Transverse colon (tissue), 4 donors: ENCODE data around the gene C1orf198. TPM values are rescaled to one million over a fixed set of nuclear protein-coding genes. Genes with fewer than 3 reads are reported as not detected.

Experiments used
- DNase-seq: peaks from one replicate; pipeline ENCODE4 v3.0.0-alpha.2; 2019
- H3K27ac ChIP-seq, 4 donors: fragments of 200-600 bp; sonication (generic); 2 replicates each; pipeline ENCODE4 v1.5.1; 2016 to 2018; ENCODE audit warnings: inconsistent platforms in 4 of 4
- H3K27me3 ChIP-seq: fragments of 200-600 bp; sonication (generic); 2 replicates; pipeline ENCODE4 v1.5.1; 2017; ENCODE audit warnings: inconsistent platforms
- H3K36me3 ChIP-seq, 4 donors: fragments of 200-600 bp; sonication (generic); 2 replicates each; pipeline ENCODE4 v1.5.1; 2017 to 2019; ENCODE audit warnings: inconsistent platforms in 4 of 4
- H3K4me1 ChIP-seq, 4 donors: fragments of 200-600 bp; sonication (generic); 2 replicates each; pipeline ENCODE4 v1.5.1; 2017 to 2020; ENCODE audit warnings: inconsistent platforms in 4 of 4
- H3K4me3 ChIP-seq, 4 donors: fragments of 200-600 bp; sonication (generic); 1 replicate in 1 of 4; 2 replicates in 3 of 4; pipeline versions ENCODE4 v1.5.1 to v1.6.1; 2017 to 2019; ENCODE audit warnings: inconsistent platforms in 4 of 4
- H3K9me3 ChIP-seq, 2 donors: fragments of 200-600 bp; sonication (generic); 2 replicates each; pipeline ENCODE4 v1.5.1; 2017 to 2019; ENCODE audit warnings: inconsistent platforms in 2 of 2
- EP300 ChIP-seq: sonication (generic); formaldehyde crosslinking; IDR thresholded peaks from one replicate; pipeline ENCODE4 v1.6.1; 2017; ENCODE audit warnings: antibody characterized with exemption, low read depth
- POLR2A ChIP-seq: fragments of 450-650 bp; IDR thresholded peaks from one replicate; pipeline ENCODE4 v1.6.1; 2016; ENCODE audit warnings: antibody characterized with exemption, mild to moderate bottlenecking, moderate library complexity
- POLR2AphosphoS5 ChIP-seq, 3 donors: sonication (generic); formaldehyde crosslinking; IDR thresholded peaks; one replicate each; pipeline ENCODE4 v1.6.1; 2016; ENCODE audit warnings: antibody characterized with exemption in 3 of 3
- WGBS, 2 donors: methylation state at CpG; one replicate each; pipeline ENCODE4 v1.1.5; 2018; ENCODE audit warnings: low coverage in 1 of 2; 5-methylcytosine and 5-hydroxymethylcytosine counted together
- in situ Hi-C, 4 donors: fragments of 200-750 bp; cut with MboI; loops; one replicate each; pipeline versions ENCODE4 v1.15.0 to v1.15.1; 2017; ENCODE audit warnings: low sequenced_read_pairs in 3 of 4, low pct_ligation_motif_present in 1 of 4, low pct_unique_long_range_greater_than_20kb in 1 of 4
- intact Hi-C: fragments of 100-400 bp; cut with DNase I; formaldehyde crosslinking; loops from one replicate; pipeline ENCODE4 v1.15.1; 2023; ENCODE audit warnings: low total_unique reads
- total RNA-seq, 4 donors: library from RNA; depleted of rRNA; stranded (reverse); fragments of >200 nt; gene quantifications; one replicate each; pipeline ENCODE4 v1.1.0, GENCODE V29; 2016
- TF ChIP-seq, protein P1 (sequence below), 5 experiments: fragments of 200-600 bp in 3 of 5; fragments of 450-650 bp in 2 of 5; sonication (generic) in 3 of 5; IDR thresholded peaks; 1 replicate in 2 of 5; 2 replicates in 3 of 5; pipeline ENCODE4 v1.5.1; 2016 to 2017; ENCODE audit warnings: antibody characterized with exemption in 5 of 5, inconsistent platforms in 3 of 5, mild to moderate bottlenecking in 2 of 5, moderate library complexity in 1 of 5

The C1orf198 gene
- total RNA-seq, 4 donors from 2014 or later, result 10.8 to 26.7 (median 18.2) TPM

DNA sequence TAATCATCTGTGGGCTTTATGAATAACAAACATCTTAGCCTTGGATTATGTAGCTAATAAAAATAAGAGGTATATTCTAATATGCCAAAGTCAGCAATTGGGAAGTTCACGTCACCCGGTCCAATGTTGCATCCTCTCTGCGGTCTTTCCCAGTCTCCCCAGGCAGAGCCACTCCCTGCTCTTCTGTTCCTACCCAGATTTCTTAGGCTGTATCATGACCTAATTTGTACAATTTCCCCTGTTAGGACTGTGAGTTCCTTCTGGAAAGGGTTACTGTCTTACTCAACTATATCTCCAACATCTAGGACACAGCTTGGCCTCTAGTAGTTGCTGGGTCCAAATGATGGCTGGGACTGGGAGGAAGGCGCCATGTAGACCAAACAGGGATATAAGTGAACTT is 29.8 kb upstream of the C1orf198 start:
- DNase-seq, result no peak
- WGBS, 2 donors, result 96 to 97% methylated on average over 3 to 4 of the region's 4 CpGs
- no peaks in the 10 kb centered on the region for H3K9me3 ChIP-seq
- no peak for TF ChIP-seq POLR2A
- no peak for TF ChIP-seq POLR2AphosphoS5 (IDR thresholded peaks at IDR 0.05)
- TF ChIP-seq, protein P1, sequence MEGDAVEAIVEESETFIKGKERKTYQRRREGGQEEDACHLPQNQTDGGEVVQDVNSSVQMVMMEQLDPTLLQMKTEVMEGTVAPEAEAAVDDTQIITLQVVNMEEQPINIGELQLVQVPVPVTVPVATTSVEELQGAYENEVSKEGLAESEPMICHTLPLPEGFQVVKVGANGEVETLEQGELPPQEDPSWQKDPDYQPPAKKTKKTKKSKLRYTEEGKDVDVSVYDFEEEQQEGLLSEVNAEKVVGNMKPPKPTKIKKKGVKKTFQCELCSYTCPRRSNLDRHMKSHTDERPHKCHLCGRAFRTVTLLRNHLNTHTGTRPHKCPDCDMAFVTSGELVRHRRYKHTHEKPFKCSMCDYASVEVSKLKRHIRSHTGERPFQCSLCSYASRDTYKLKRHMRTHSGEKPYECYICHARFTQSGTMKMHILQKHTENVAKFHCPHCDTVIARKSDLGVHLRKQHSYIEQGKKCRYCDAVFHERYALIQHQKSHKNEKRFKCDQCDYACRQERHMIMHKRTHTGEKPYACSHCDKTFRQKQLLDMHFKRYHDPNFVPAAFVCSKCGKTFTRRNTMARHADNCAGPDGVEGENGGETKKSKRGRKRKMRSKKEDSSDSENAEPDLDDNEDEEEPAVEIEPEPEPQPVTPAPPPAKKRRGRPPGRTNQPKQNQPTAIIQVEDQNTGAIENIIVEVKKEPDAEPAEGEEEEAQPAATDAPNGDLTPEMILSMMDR (IDR thresholded peaks at IDR 0.05), result no peak
- no peak for TF ChIP-seq EP300
- intact Hi-C loops, result no loop called here
- no peaks in the 10 kb centered on the region for H3K27me3 ChIP-seq
- no peaks in the 10 kb centered on the region for H3K4me1 ChIP-seq
- H3K4me3 ChIP-seq, result no peak overlapping the region
- no peak overlapping the region for H3K27ac ChIP-seq
- H3K36me3 ChIP-seq, result no peaks in the 10 kb centered on the region
- in situ Hi-C loops, result no loop called here

DNA sequence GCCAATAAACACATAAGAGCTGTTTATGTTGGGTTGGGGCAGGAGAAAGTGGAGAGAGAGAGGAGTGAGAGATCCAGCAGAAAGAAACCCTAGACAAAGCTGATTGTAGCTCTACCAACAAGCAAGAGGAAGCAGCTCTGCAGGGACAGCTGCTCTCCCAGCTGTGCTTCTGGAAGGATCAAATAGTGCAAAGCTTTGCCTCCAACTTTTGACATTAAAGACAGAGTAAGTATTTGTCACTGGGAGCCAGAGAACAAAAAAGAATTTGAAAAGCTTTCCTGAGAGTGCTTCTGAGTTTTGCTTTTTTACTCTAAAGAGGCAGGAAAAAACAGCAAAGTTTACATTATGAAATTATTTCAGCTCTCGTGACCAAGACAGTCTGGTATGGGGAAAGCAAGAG is 28.5 kb upstream of the C1orf198 start:
- Histone ChIP-seq H3K4me1 (no peaks in the 10 kb centered on the region), H3K27me3 (no peaks in the 10 kb centered on the region), H3K9me3 (no peaks in the 10 kb centered on the region), H3K4me3 (no peak overlapping the region), H3K36me3 (no peaks in the 10 kb centered on the region), H3K27ac (no peak overlapping the region)
- DNase-seq, result no peak
- intact Hi-C loops (no loop called here), in situ Hi-C loops (no loop called here)
- TF ChIP-seq POLR2A (no peak), POLR2AphosphoS5 (IDR thresholded peaks at IDR 0.05) (no peak), EP300 (no peak)
- TF ChIP-seq, protein P1 (IDR thresholded peaks at IDR 0.05), result no peak
- 38 to 50% methylated on average over 1 of the region's 1 CpG for WGBS, 2 donors

DNA sequence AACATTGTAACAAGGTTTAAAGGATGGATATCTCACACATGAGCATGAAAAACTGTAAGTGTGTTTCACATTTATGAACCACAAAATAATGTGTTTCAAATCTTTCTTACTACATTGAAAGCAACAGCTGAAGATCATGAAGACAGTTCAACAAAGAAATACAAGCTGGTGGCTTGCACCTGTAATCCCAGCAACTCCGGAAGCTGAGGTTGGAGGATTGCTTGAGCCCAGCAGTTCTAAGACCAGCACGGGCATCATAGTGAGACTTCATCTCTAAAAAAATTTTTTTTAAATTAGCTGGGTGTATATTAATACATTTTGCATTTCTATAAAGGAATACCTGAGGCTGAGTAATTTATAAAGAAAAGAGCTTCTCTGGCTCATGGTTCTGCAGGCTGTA is 27.1 kb upstream of the C1orf198 start:
- 94% methylated on average over 2 of the region's 2 CpGs; no CpG with 5 or more reads in 1 of the 2 donors for WGBS, 2 donors
- no peak overlapping the region for H3K27ac ChIP-seq
- no peaks in the 10 kb centered on the region for H3K27me3 ChIP-seq
- DNase-seq, result no peak
- H3K9me3 ChIP-seq, result no peaks in the 10 kb centered on the region
- TF ChIP-seq POLR2A (no peak), EP300 (no peak), POLR2AphosphoS5 (IDR thresholded peaks at IDR 0.05) (no peak)
- TF ChIP-seq, protein P1 (IDR thresholded peaks at IDR 0.05), result no peak
- in situ Hi-C loops, result no loop called here
- no peaks in the 10 kb centered on the region for H3K36me3 ChIP-seq
- no peak overlapping the region for H3K4me3 ChIP-seq
- H3K4me1 ChIP-seq, result no peaks in the 10 kb centered on the region
- intact Hi-C loops, result no loop called here

DNA sequence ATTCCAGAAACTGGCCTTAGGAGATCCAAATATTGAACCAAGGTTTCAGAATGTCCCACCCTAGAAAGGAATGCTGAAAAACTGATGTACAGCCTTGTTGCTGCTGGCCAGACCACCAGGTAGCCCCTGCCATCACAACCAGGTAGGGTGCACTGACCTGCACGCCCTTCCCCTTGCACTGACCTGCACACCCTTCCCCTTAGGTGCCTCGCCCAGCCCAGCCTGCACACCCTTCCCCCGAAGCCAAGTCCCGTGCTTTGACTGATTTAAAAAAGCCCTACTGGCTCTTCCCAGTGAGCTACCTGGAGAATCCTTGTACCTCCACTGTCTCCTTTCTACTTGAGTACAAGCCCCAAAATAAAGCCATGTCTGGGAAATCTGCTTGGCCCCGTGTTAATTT is 26.3 kb upstream of the C1orf198 start:
- no peaks in the 10 kb centered on the region for H3K36me3 ChIP-seq
- H3K27ac ChIP-seq, result no peak overlapping the region
- WGBS, 2 donors, result 82 to 89% methylated on average over 3 to 5 of the region's 5 CpGs
- no peak for TF ChIP-seq POLR2A
- no peak for TF ChIP-seq POLR2AphosphoS5 (IDR thresholded peaks at IDR 0.05)
- no peak for TF ChIP-seq EP300
- TF ChIP-seq, protein P1 (IDR thresholded peaks at IDR 0.05), result no peak
- intact Hi-C loops (no loop called here), in situ Hi-C loops (no loop called here)
- H3K27me3 ChIP-seq, result no peaks in the 10 kb centered on the region
- H3K4me1 ChIP-seq, result no peaks in the 10 kb centered on the region
- no peak overlapping the region for H3K4me3 ChIP-seq
- DNase-seq, result no peak
- H3K9me3 ChIP-seq, result no peaks in the 10 kb centered on the region
